Measurements from ENCODE around the gene KRTAP1-5.
A peak's percentile ranks its signal among the peaks of the same experiment; 100 is the strongest.
"Not testable (repeated sequence)": the region's sequence is repeated elsewhere in the genome, so short reads cannot be mapped to it uniquely, and the experiment has no call there.

Gene KRTAP1-5

GRCh38 chr17:41026715-41027471 is at the start of gene KRTAP1-5:
TSS of gene KRTAP1-5 (minus strand) at chr17:41027208. CDS start at chr17:41027155, 53 bp downstream.
- peak; percentile 10 for DNase-seq

- DNase-seq: no peak
Measured at GRCh38 chr17:41076788-41077187, 49.8 kb upstream of the KRTAP1-5 start.

GRCh38 chr17:41073676-41074075 is 46.7 kb upstream of the KRTAP1-5 start:
- no peak for DNase-seq

GRCh38 chr17:41071606-41072360 is 44.8 kb upstream of the KRTAP1-5 start:
- DNase-seq: no peak

GRCh38 chr17:41069031-41069430 is 42.0 kb upstream of the KRTAP1-5 start:
- DNase-seq: no peak

GRCh38 chr17:41067281-41067680 is 40.3 kb upstream of the KRTAP1-5 start:
- DNase-seq: no peak

GRCh38 chr17:41065829-41066624 is 39.0 kb upstream of the KRTAP1-5 start, which contains the start of gene KRTAP2-4:
TSS of gene KRTAP2-4 (minus strand) at chr17:41065879. CDS start at chr17:41065845, 34 bp downstream.
- peak; percentile 94 for DNase-seq

GRCh38 chr17:41065016-41065689 is 38.1 kb upstream of the KRTAP1-5 start:
- not testable (repeated sequence) for DNase-seq

- DNase-seq: no peak
Measured at GRCh38 chr17:41064301-41064700, 37.3 kb upstream of the KRTAP1-5 start.

GRCh38 chr17:41063449-41063848 is 36.4 kb upstream of the KRTAP1-5 start:
- DNase-seq: no peak

- peak; percentile 91 for DNase-seq
Measured at GRCh38 chr17:41061964-41062363, 35.0 kb upstream of the KRTAP1-5 start.

- peak; percentile 84 for DNase-seq
Measured at GRCh38 chr17:41060052-41060604, 33.1 kb upstream of the KRTAP1-5 start, which contains the start of gene KRTAP2-3. TSS of gene KRTAP2-3 (minus strand) at chr17:41060114. CDS start at chr17:41060050, 64 bp downstream.

- peak; percentile 80 for DNase-seq
Measured at GRCh38 chr17:41059276-41060051, 32.5 kb upstream of the KRTAP1-5 start.

- no peak for DNase-seq
Measured at GRCh38 chr17:41058741-41059140, 31.7 kb upstream of the KRTAP1-5 start.

GRCh38 chr17:41057547-41057946 is 30.5 kb upstream of the KRTAP1-5 start:
- DNase-seq: no peak

- not testable (repeated sequence) for DNase-seq
Measured at GRCh38 chr17:41055130-41055529, 28.1 kb upstream of the KRTAP1-5 start, which contains the start of gene KRTAP2-2. TSS of gene KRTAP2-2 (minus strand) at chr17:41055230. CDS start at chr17:41055211, 19 bp downstream.

- DNase-seq: not testable (repeated sequence)
Measured at GRCh38 chr17:41054556-41054955, 27.5 kb upstream of the KRTAP1-5 start.

GRCh38 chr17:41054025-41054424 is 27.0 kb upstream of the KRTAP1-5 start:
- no peak for DNase-seq

GRCh38 chr17:41052566-41052965 is 25.6 kb upstream of the KRTAP1-5 start:
- no peak for DNase-seq

GRCh38 chr17:41049110-41049509 is 22.1 kb upstream of the KRTAP1-5 start:
- DNase-seq: no peak

- no peak for DNase-seq
Measured at GRCh38 chr17:41048441-41048840, 21.4 kb upstream of the KRTAP1-5 start.
